ENCODE data around the gene DNAJC25.

GRCh38 chr9:111634860-111635259 lies 3.7 kb downstream of the DNAJC25 start:
- TF ChIP-seq CTCF (IDR thresholded peaks at IDR 0.05; ENCODE audit: insufficient read depth, low read length, poor library complexity, severe bottlenecking) (no peak), EZH2phosphoT487 (conservative IDR thresholded peaks at IDR 0.05; ENCODE audit: low read length) (no peak)

Measured in SU-DHL-6 (cell line).